ENCODE data around the gene PEX10.

Gene PEX10

GRCh38 chr1:2384941-2385481 lies 27.4 kb downstream of the PEX10 start:
- peak; percentile 3 for DNase-seq

GRCh38 chr1:2384130-2384860 lies 28.1 kb downstream of the PEX10 start:
- no peak for DNase-seq

- DNase-seq, result no peak
Measured at GRCh38 chr1:2383576-2383975, 28.8 kb downstream of the PEX10 start.

GRCh38 chr1:2382621-2383361 lies 29.6 kb downstream of the PEX10 start:
- no peak for DNase-seq

GRCh38 chr1:2381741-2382620 lies 30.4 kb downstream of the PEX10 start:
- peak; percentile 23 for DNase-seq

GRCh38 chr1:2380816-2381591 lies 31.4 kb downstream of the PEX10 start:
- no peak for DNase-seq

GRCh38 chr1:2379733-2380404 lies 32.5 kb downstream of the PEX10 start:
- no peak for DNase-seq

GRCh38 chr1:2378956-2379732 lies 33.2 kb downstream of the PEX10 start:
- no peak for DNase-seq

- peak; percentile 6 for DNase-seq
Measured at GRCh38 chr1:2378441-2378851, 33.9 kb downstream of the PEX10 start.

- no peak for DNase-seq
Measured at GRCh38 chr1:2377751-2378440, 34.5 kb downstream of the PEX10 start.

GRCh38 chr1:2376931-2377672 lies 35.3 kb downstream of the PEX10 start:
- DNase-seq, result no peak

- DNase-seq, result no peak
Measured at GRCh38 chr1:2376261-2376741, 36.1 kb downstream of the PEX10 start.

GRCh38 chr1:2375923-2376260 lies 36.5 kb downstream of the PEX10 start:
- no peak for DNase-seq

GRCh38 chr1:2375246-2375922 lies 37.0 kb downstream of the PEX10 start:
- DNase-seq, result no peak

GRCh38 chr1:2374252-2375155 lies 37.9 kb downstream of the PEX10 start:
- no peak for DNase-seq

- no peak for DNase-seq
Measured at GRCh38 chr1:2373551-2374251, 38.7 kb downstream of the PEX10 start.

Data from NCI-H1694 treated with DMSO at 0.1 percent for 48 hours (cell line).